ENCODE data around the gene TSPAN3. TPM values are rescaled to one million over a fixed set of nuclear protein-coding genes. Genes with fewer than 3 reads are reported as not detected.
A peak's percentile ranks its signal among the peaks of the same experiment; 100 is the strongest.

The TSPAN3 gene
- polyA plus RNA-seq, 1 donor from 2014 or later, result 471 TPM

GRCh38 chr15:77036537-77037387, 34.1 kb downstream of the TSPAN3 start:
- Mint-ChIP-seq H3K4me3 (peak overlapping the region in 2 of 4 donors; percentile 37 to 40), H3K9me3 (peaks cover 0 to 5% (median 0%) of the 10 kb centered on the region in 3 donors), H3K27ac (peak overlapping the region in 2 of 3 donors; percentile 7 to 85), H3K27me3 (no peaks in the 10 kb centered on the region), H3K4me1 (peaks cover 4 to 12% (median 9%) of the 10 kb centered on the region in 3 donors), H3K36me3 (peaks cover 3% of the 10 kb centered on the region)

GRCh38 chr15:77035999-77036471, 34.9 kb downstream of the TSPAN3 start:
- no peaks in the 10 kb centered on the region for H3K27me3 Mint-ChIP-seq
- peaks cover 2% of the 10 kb centered on the region for H3K36me3 Mint-ChIP-seq
- H3K4me1 Mint-ChIP-seq, result peaks cover 7 to 16% (median 14%) of the 10 kb centered on the region in 3 donors
- peaks cover 0 to 5% (median 0%) of the 10 kb centered on the region in 3 donors for H3K9me3 Mint-ChIP-seq
- H3K4me3 Mint-ChIP-seq, result peak overlapping the region in 1 of 4 donors; percentile 40
- H3K27ac Mint-ChIP-seq, result peak overlapping the region in 2 of 3 donors; percentile 85 to 86

GRCh38 chr15:77035584-77035983, 35.3 kb downstream of the TSPAN3 start:
- Mint-ChIP-seq H3K27ac (peak overlapping the region; percentile 53 to 86 (median 84)), H3K27me3 (no peaks in the 10 kb centered on the region), H3K4me1 (peaks cover 7 to 12% (median 10%) of the 10 kb centered on the region in 3 donors), H3K4me3 (peak overlapping the region in 1 of 4 donors; percentile 43), H3K9me3 (peaks cover 0 to 5% (median 0%) of the 10 kb centered on the region in 3 donors), H3K36me3 (peaks cover 2% of the 10 kb centered on the region)

- Mint-ChIP-seq H3K9me3 (peaks cover 0 to 5% (median 0%) of the 10 kb centered on the region in 3 donors), H3K27ac (peak overlapping the region; percentile 53 to 86 (median 84)), H3K27me3 (no peaks in the 10 kb centered on the region), H3K36me3 (peaks cover 2% of the 10 kb centered on the region), H3K4me1 (peaks cover 8 to 12% (median 11%) of the 10 kb centered on the region in 3 donors), H3K4me3 (peak overlapping the region in 1 of 4 donors; percentile 9)
These were observed 36.0 kb downstream of the TSPAN3 start for GRCh38 chr15:77034695-77035489.

GRCh38 chr15:77033729-77034671, 36.9 kb downstream of the TSPAN3 start:
- Mint-ChIP-seq H3K36me3 (peaks cover 2% of the 10 kb centered on the region), H3K27me3 (no peaks in the 10 kb centered on the region), H3K9me3 (peaks cover 0 to 5% (median 0%) of the 10 kb centered on the region in 3 donors), H3K4me3 (peak overlapping the region in 1 of 4 donors; percentile 9), H3K27ac (peak overlapping the region in 2 of 3 donors; percentile 42 to 84), H3K4me1 (peaks cover 12 to 17% (median 13%) of the 10 kb centered on the region in 3 donors)

GRCh38 chr15:77033417-77033728, 37.5 kb downstream of the TSPAN3 start:
- peaks cover 2% of the 10 kb centered on the region for H3K36me3 Mint-ChIP-seq
- H3K4me3 Mint-ChIP-seq, result peak overlapping the region in 1 of 4 donors; percentile 9
- peaks cover 0 to 5% (median 0%) of the 10 kb centered on the region in 3 donors for H3K9me3 Mint-ChIP-seq

GRCh38 chr15:77032647-77033416, 38.1 kb downstream of the TSPAN3 start:
- Mint-ChIP-seq H3K27me3 (no peaks in the 10 kb centered on the region), H3K4me1 (peaks cover 9 to 17% (median 13%) of the 10 kb centered on the region in 3 donors), H3K4me3 (peak overlapping the region in 1 of 4 donors; percentile 9), H3K36me3 (peaks cover 2% of the 10 kb centered on the region), H3K27ac (peak overlapping the region in 1 of 3 donors; percentile 14), H3K9me3 (peaks cover 0 to 5% (median 0%) of the 10 kb centered on the region in 3 donors)

More at GRCh38 chr15:77033417-77033728, 37.5 kb downstream of the TSPAN3 start:
- peak overlapping the region in 1 of 3 donors; percentile 14 for H3K27ac Mint-ChIP-seq
- H3K27me3 Mint-ChIP-seq, result no peaks in the 10 kb centered on the region
- H3K4me1 Mint-ChIP-seq, result peaks cover 9 to 17% (median 13%) of the 10 kb centered on the region in 3 donors

- no peak overlapping the region for H3K27ac Mint-ChIP-seq
- no peaks in the 10 kb centered on the region for H3K27me3 Mint-ChIP-seq
- peaks cover 9 to 17% (median 13%) of the 10 kb centered on the region in 3 donors for H3K4me1 Mint-ChIP-seq
- peaks cover under 1% of the 10 kb centered on the region for H3K36me3 Mint-ChIP-seq
- peaks cover 0 to under 1% (median 0%) of the 10 kb centered on the region in 3 donors for H3K9me3 Mint-ChIP-seq
- no peak overlapping the region for H3K4me3 Mint-ChIP-seq
These were observed 38.8 kb downstream of the TSPAN3 start for GRCh38 chr15:77032052-77032646.

- H3K27me3 Mint-ChIP-seq, result no peaks in the 10 kb centered on the region
- H3K4me1 Mint-ChIP-seq, result peaks cover 9 to 17% (median 13%) of the 10 kb centered on the region in 3 donors
- peak overlapping the region in 2 of 3 donors; percentile 76 to 78 for H3K27ac Mint-ChIP-seq
- no peaks in the 10 kb centered on the region for H3K36me3 Mint-ChIP-seq
- no peaks in the 10 kb centered on the region for H3K9me3 Mint-ChIP-seq
- H3K4me3 Mint-ChIP-seq, result peak overlapping the region in 1 of 4 donors; percentile 28
These were observed 39.4 kb downstream of the TSPAN3 start for GRCh38 chr15:77031376-77032050.

- no peaks in the 10 kb centered on the region for H3K9me3 Mint-ChIP-seq
- H3K4me3 Mint-ChIP-seq, result peak overlapping the region in 1 of 4 donors; percentile 28
- H3K27ac Mint-ChIP-seq, result peak overlapping the region in 2 of 3 donors; percentile 76 to 78
- peaks cover 9 to 17% (median 13%) of the 10 kb centered on the region in 3 donors for H3K4me1 Mint-ChIP-seq
- no peaks in the 10 kb centered on the region for H3K36me3 Mint-ChIP-seq
- H3K27me3 Mint-ChIP-seq, result no peaks in the 10 kb centered on the region
These were observed 40.0 kb downstream of the TSPAN3 start for GRCh38 chr15:77030928-77031375.

- H3K4me3 Mint-ChIP-seq, result no peak overlapping the region
- no peaks in the 10 kb centered on the region for H3K36me3 Mint-ChIP-seq
- H3K27me3 Mint-ChIP-seq, result no peaks in the 10 kb centered on the region
- peak overlapping the region in 1 of 3 donors; percentile 67 for H3K27ac Mint-ChIP-seq
- peaks cover 9 to 17% (median 13%) of the 10 kb centered on the region in 3 donors for H3K4me1 Mint-ChIP-seq
- no peaks in the 10 kb centered on the region for H3K9me3 Mint-ChIP-seq
These were observed 40.6 kb downstream of the TSPAN3 start for GRCh38 chr15:77030048-77030927.
